WTC11 (cell line): ENCODE data around the gene BGN. TPM values are rescaled to one million over a fixed set of nuclear protein-coding genes. Genes with fewer than 3 reads are reported as not detected.

ENCODE experiments used
- ATAC-seq: fragments of 200-7000 bp; cut with Tn5 transposase; 2 replicates; pipeline ENCODE4 v1.10.0; 2021; ENCODE audit warnings: mild to moderate bottlenecking, moderate library complexity
- CTCF ChIA-PET: fragments of 300-600 bp; sonication (Branson Sonifier 250); formaldehyde crosslinking; loops from one replicate; lab custom pipeline; 2021; ENCODE audit warnings: antibody characterized with exemption; lab: Charles Lee
- POLR2A ChIA-PET: fragments of 350-600 bp; sonication (Branson Sonifier 250); formaldehyde crosslinking; loops from one replicate; lab custom pipeline; 2021; ENCODE audit warnings: antibody characterized with exemption; lab: Charles Lee
- DNase-seq: peaks from one replicate; pipeline ENCODE4 v3.0.0; 2021; ENCODE audit warnings: low spot score
- H3K27ac Mint-ChIP-seq: 2 replicates; pipeline ENCODE4 v1.8.0; 2021; ENCODE audit warnings: mixed read lengths
- H3K27me3 Mint-ChIP-seq: 2 replicates; pipeline ENCODE4 v1.8.0; 2021; ENCODE audit warnings: low read depth, mild to moderate bottlenecking, moderate library complexity, mixed read lengths
- H3K36me3 Mint-ChIP-seq: 2 replicates; pipeline ENCODE4 v1.8.0; 2021; ENCODE audit warnings: mixed read lengths
- H3K4me1 Mint-ChIP-seq: 2 replicates; pipeline ENCODE4 v1.8.0; 2022; ENCODE audit warnings: mixed read lengths
- H3K4me3 Mint-ChIP-seq: 2 replicates; pipeline ENCODE4 v1.8.0; 2021; ENCODE audit warnings: mild to moderate bottlenecking, moderate library complexity, mixed read lengths
- H3K9me3 Mint-ChIP-seq: 2 replicates; pipeline ENCODE4 v1.8.0; 2021; ENCODE audit warnings: mixed read lengths
- ATF2 ChIP-seq: sonication (generic); formaldehyde crosslinking; IDR thresholded peaks from 2 replicates; pipeline ENCODE4 v1.8.1; 2022; ENCODE audit warnings: low read depth, missing genetic modification reagents, borderline replicate concordance
- CDX4 ChIP-seq: fragments of 250-450 bp; sonication (Bioruptor Pico); IDR thresholded peaks from 2 replicates; pipeline ENCODE4 v1.9.0; 2021; ENCODE audit warnings: moderate library complexity, mild to moderate bottlenecking, inconsistent platforms, borderline replicate concordance
- CREB1 ChIP-seq: sonication (generic); formaldehyde crosslinking; IDR thresholded peaks from 2 replicates; pipeline ENCODE4 v1.8.0; 2023; ENCODE audit warnings: mild to moderate bottlenecking, missing genetic modification reagents
- ETV6 ChIP-seq: sonication (generic); formaldehyde crosslinking; IDR thresholded peaks from 2 replicates; pipeline ENCODE4 v1.8.1; 2022; ENCODE audit warnings: mild to moderate bottlenecking, missing genetic modification reagents
- IRF1 ChIP-seq: sonication (generic); formaldehyde crosslinking; IDR thresholded peaks from 2 replicates; pipeline ENCODE4 v1.8.0; 2023; ENCODE audit warnings: missing genetic modification reagents
- JAZF1 ChIP-seq: fragments of 250-450 bp; sonication (Bioruptor Pico); IDR thresholded peaks from 2 replicates; pipeline ENCODE4 v1.9.0; 2021; ENCODE audit warnings: moderate library complexity, mild to moderate bottlenecking, inconsistent platforms
- MAX ChIP-seq: sonication (generic); formaldehyde crosslinking; IDR thresholded peaks from 2 replicates; pipeline ENCODE4 v1.8.0; 2022; ENCODE audit warnings: mild to moderate bottlenecking, missing genetic modification reagents
- NR1H2 ChIP-seq: sonication (generic); formaldehyde crosslinking; IDR thresholded peaks from 2 replicates; pipeline ENCODE4 v1.9.0; 2021; ENCODE audit warnings: mild to moderate bottlenecking, moderate library complexity, missing genetic modification reagents
- SOX15 ChIP-seq: fragments of 250-450 bp; sonication (Bioruptor Pico); IDR thresholded peaks from 2 replicates; pipeline ENCODE4 v1.9.0; 2021; ENCODE audit warnings: mild to moderate bottlenecking
- STAT6 ChIP-seq: sonication (generic); formaldehyde crosslinking; conservative IDR thresholded peaks from 2 replicates; pipeline ENCODE4 v1.8.1; 2023; ENCODE audit warnings: mild to moderate bottlenecking, low read depth, missing genetic modification reagents, moderate library complexity
- ZNF219 ChIP-seq: sonication (generic); formaldehyde crosslinking; IDR thresholded peaks from 2 replicates; pipeline ENCODE4 v1.8.0; 2023; ENCODE audit warnings: missing genetic modification reagents, mild to moderate bottlenecking, borderline replicate concordance
- ZNF232 ChIP-seq: sonication (generic); formaldehyde crosslinking; IDR thresholded peaks from 2 replicates; pipeline ENCODE4 v1.8.0; 2022; ENCODE audit warnings: mild to moderate bottlenecking, missing genetic modification reagents
- ZNF423 ChIP-seq: fragments of 250-450 bp; sonication (Bioruptor Pico); IDR thresholded peaks from 2 replicates; pipeline ENCODE4 v2.1.2; 2022; ENCODE audit warnings: mild to moderate bottlenecking, moderate library complexity
- ZNF512 ChIP-seq: sonication (generic); formaldehyde crosslinking; IDR thresholded peaks from 2 replicates; pipeline ENCODE4 v1.8.1; 2022; ENCODE audit warnings: missing genetic modification reagents, borderline replicate concordance
- ZNF532 ChIP-seq: fragments of 250-450 bp; sonication (Bioruptor Pico); IDR thresholded peaks from 2 replicates; pipeline ENCODE4 v1.9.0; 2021; ENCODE audit warnings: mild to moderate bottlenecking, borderline replicate concordance
- total RNA-seq: library from RNA; stranded (reverse); gene quantifications from 3 replicates; pipeline ENCODE4 v1.2.3, GENCODE V29; 2021

Gene BGN
- total RNA-seq, 1 experiment from 2014 or later = 1.8 TPM

GRCh38 chrX:153512501-153512893, 17.7 kb downstream of the BGN start:
- CTCF ChIA-PET = no interaction called here
- peaks cover 18% of the 10 kb centered on the region for H3K27me3 Mint-ChIP-seq
- no peak for DNase-seq
- TF ChIP-seq NR1H2 (CRISPR knock-in tag) (no peak), ETV6 (CRISPR knock-in tag) (no peak), IRF1 (no peak), ZNF532 (CRISPR knock-in tag) (no peak), ATF2 (CRISPR knock-in tag) (no peak)
- POLR2A ChIA-PET = interaction anchor here (0.7 kb wide), 1 partner anchor 1021 kb away, joined by 11 read pairs; no protein-coding TSS in a partner anchor
- H3K4me3 Mint-ChIP-seq = no peak overlapping the region
- ATAC-seq = no peak
- H3K36me3 Mint-ChIP-seq = no peaks in the 10 kb centered on the region
- no peak overlapping the region for H3K27ac Mint-ChIP-seq
- H3K9me3 Mint-ChIP-seq = no peaks in the 10 kb centered on the region
- 0 out of 2 replicates have a peak, but pooled peaks cover 2% of the 10 kb centered on the region for H3K4me1 Mint-ChIP-seq

- no peak for TF ChIP-seq JAZF1 (CRISPR knock-in tag)
- TF ChIP-seq MAX (CRISPR knock-in tag) = no peak
- no peak for TF ChIP-seq CREB1 (CRISPR knock-in tag)
- no peak for TF ChIP-seq STAT6 (CRISPR knock-in tag)
- TF ChIP-seq ZNF512 (CRISPR knock-in tag) = no peak
- no peak for TF ChIP-seq ZNF219 (CRISPR knock-in tag)
- TF ChIP-seq ZNF423 (CRISPR knock-in tag) = no peak
- no peak for TF ChIP-seq SOX15 (CRISPR knock-in tag)
- no peak for TF ChIP-seq CDX4 (CRISPR knock-in tag)
- no peak for TF ChIP-seq IRF1
- TF ChIP-seq ZNF232 = no peak
- ChIA-PET POLR2A (interaction anchor here (0.7 kb wide), 1 partner anchor 1020 kb away, joined by 11 read pairs; no protein-coding TSS in a partner anchor), CTCF (no interaction called here)
- DNase-seq (no peak), ATAC-seq (no peak)
- Mint-ChIP-seq H3K27me3 (peaks cover 20% of the 10 kb centered on the region), H3K4me3 (no peak overlapping the region), H3K9me3 (no peaks in the 10 kb centered on the region), H3K27ac (no peak overlapping the region), H3K36me3 (no peaks in the 10 kb centered on the region), H3K4me1 (0 out of 2 replicates have a peak, but pooled peaks cover 2% of the 10 kb centered on the region)
Observed at GRCh38 chrX:153513265-153513664, 18.5 kb downstream of the BGN start.
